SU-DHL-6 (cell line): ENCODE results near the gene HPS4.

Experiments
- EZH2phosphoT487 ChIP-seq: fragments of 200-600 bp; sonication (generic), shearing (Covaris generic); conservative IDR thresholded peaks from 2 replicates; pipeline ENCODE4 v1.6.1; 2018; ENCODE audit warnings: mild to moderate bottlenecking, antibody characterized with exemption, low read length, moderate library complexity, mixed read lengths
- TF ChIP-seq, protein P1 (sequence below): fragments of 200-600 bp; sonication (generic); IDR thresholded peaks from one replicate; pipeline ENCODE4 v1.5.1; 2017; ENCODE audit warnings: antibody characterized with exemption, mild to moderate bottlenecking, low read length, moderate library complexity; ENCODE audit not compliant: insufficient read depth, poor library complexity, severe bottlenecking

DNA sequence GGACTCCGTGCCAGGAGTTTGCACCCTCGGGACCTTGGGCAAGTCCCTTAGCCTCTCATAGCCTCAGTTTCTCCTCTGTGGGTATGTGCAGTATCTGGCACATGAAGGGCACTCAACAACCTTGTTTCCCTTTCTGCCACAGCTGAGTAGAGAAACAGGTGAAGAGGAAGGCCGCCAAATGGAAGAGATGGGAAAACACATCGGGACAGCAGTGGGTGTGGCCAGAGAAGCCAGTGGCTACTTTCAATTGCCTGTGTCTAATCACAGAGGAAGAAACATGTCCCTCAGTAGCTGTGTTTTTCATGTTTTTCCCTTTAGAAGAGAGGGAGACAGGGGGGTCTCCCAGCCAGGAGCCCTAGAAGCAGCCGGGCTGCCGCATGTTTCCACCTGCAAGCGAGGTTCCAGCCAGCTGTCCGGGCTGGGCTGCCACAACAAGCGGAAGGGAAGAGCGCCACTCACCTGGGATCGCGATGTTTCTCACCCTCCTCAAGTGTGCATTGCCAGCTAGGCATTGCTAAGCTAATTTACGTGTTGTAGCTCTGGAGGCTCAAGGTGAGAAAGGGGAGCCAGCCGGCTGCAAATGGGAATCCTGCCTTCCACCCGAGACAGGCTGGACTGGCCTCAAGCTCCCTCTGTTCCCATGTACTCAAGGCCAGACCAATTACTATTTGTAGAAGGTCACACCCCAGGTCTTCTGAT is 37.9 kb downstream of the HPS4 start:
- TF ChIP-seq, protein P1, sequence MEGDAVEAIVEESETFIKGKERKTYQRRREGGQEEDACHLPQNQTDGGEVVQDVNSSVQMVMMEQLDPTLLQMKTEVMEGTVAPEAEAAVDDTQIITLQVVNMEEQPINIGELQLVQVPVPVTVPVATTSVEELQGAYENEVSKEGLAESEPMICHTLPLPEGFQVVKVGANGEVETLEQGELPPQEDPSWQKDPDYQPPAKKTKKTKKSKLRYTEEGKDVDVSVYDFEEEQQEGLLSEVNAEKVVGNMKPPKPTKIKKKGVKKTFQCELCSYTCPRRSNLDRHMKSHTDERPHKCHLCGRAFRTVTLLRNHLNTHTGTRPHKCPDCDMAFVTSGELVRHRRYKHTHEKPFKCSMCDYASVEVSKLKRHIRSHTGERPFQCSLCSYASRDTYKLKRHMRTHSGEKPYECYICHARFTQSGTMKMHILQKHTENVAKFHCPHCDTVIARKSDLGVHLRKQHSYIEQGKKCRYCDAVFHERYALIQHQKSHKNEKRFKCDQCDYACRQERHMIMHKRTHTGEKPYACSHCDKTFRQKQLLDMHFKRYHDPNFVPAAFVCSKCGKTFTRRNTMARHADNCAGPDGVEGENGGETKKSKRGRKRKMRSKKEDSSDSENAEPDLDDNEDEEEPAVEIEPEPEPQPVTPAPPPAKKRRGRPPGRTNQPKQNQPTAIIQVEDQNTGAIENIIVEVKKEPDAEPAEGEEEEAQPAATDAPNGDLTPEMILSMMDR: no peak
- no peak for TF ChIP-seq EZH2phosphoT487
